DMS53 treated with DMSO at 0.1 percent for 48 hours (cell line): ENCODE data around the gene ROBO2.

Source experiments
- DNase-seq: peaks from one replicate; lab custom pipeline; 2025; ENCODE audit not compliant: unreplicated experiment; lab: John Stamatoyannopoulos, UW

Gene ROBO2

GRCh38 chr3:77186319-77186718 is 146.4 kb downstream of the ROBO2 start:
- DNase-seq, result no peak

GRCh38 chr3:77186728-77187127 is 146.8 kb downstream of the ROBO2 start:
- DNase-seq, result no peak

DNA sequence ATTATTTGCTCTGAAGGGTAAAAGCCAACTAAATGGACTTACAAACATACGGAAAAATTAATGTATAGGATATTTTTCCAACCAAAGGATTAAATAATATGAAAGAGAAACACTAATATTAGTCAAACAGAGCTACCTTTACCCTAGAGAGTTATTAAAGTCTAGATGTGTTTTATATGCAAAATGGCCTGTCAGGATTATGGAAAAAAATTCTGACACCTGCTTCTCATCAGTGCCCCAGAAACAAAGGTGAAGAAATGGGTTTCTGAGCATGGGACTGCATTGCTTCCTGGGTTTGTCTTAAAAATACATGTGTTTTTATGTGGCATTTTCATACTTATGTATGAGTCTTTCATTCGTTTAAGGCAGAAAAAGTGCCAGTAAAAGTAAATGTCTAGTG is 148.3 kb downstream of the ROBO2 start:
- no peak for DNase-seq

DNA sequence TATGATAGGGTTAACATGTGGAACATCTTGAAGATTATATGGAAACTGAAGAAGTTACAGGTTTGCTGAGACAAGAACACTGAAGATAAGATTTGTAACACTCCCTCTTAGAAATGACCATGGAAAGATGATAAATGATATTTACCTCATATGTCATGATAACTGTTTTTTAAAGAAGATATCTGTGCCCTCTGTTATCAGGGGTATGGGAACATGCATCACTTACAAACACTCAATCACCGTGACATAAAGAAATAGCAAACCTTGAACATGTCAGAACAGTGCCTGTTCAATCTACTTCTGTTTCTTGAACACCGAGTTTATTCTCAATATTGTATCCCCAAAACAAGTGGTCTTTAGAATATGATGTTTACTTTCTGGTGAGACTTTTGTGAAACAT is 149.4 kb downstream of the ROBO2 start:
- no peak for DNase-seq

- DNase-seq, result no peak
Measured at GRCh38 chr3:77189684-77190083, 149.8 kb downstream of the ROBO2 start.

DNA sequence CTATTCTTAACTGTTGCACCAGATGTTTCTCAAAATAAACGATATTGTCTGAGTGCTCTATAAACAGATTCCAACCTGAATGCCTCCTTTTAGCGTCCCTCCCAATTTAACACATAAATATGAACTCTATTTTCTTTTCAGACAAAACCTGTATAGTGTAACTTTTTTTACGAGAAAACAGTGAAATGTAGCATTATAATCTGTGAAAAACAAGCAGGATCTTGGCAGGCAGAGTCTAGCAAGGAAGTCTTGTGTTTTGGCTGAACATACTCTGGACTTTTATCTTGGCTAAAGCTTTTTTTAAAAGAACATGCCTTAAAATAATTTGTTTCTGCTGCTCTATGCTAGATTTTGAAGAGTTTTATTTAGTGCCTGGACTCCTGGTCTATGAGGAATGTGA is 150.5 kb downstream of the ROBO2 start:
- no peak for DNase-seq

DNA sequence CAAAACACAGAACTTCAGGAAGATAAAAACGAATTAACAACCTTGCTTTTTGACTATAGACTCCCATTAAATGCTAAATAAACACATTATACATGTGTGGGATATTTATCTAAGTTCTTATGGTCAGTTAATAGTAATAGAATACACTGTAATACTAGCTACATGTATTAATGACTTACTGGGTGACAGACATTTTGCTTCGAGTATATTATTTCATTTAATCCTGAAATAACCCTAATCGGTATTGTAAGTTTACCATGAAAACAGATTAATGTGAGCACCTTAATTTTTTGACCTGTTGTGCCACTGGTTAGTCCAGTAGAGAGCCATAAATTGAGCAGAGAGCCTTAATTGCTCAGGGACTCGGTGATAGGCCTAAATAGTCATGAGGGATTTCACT is 151.1 kb downstream of the ROBO2 start:
- DNase-seq, result no peak

- DNase-seq, result no peak
Measured at GRCh38 chr3:77191640-77192039, 151.7 kb downstream of the ROBO2 start.

DNA sequence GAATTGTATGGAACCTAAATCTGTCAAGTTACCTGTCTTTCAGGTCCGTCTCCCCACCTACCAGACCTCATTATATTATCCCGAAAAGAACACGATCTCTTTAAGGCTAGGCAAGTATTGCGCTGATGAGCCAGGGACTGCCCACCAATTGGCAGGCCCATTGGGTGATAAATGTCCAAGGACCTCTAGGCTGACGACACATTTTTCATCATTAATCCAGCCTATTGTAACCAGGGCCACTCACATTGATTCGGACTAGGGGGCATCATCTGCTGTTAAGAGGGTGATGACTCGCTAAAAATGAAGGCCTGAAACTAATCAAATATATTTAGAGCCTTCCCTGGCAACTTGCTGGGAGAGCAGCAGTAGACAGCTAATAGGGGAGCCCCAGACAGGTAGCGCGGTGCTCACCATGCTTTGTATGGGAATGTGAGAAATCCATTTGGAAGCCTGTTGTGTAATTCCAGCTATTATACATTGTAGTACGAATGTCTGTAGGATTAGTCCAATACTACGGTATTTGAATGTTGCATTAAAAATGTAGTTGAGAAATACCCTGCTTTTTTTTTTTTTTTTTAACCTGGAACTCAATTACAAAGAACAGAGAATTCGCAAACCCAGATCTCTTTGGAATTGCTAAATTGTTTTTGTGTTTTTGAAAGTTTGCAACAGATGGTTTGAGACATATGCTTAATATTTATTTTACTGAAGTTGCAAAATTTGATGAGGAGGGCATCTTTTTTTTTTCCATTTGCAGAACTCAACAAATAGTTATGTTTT is 156.1 kb downstream of the ROBO2 start:
- no peak for DNase-seq

DNA sequence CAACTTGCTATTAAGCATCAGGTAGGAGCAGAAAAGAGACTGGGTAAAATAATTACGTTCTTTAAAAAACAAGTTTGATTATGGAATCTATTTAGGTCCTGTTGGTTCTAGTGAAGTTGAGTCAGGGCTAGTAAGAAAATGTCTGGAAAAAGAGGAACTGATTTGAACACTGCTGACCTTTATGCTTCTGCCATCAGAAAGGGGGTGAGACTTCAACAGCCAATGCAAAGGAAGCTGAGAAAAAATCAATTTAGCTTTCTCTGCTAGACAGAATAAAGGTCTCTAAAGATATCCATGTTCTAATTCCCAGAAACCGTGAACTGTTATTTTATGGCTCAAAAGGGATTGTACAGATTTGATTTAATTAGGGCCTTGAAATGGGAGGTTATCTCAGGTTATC is 157.5 kb downstream of the ROBO2 start:
- no peak for DNase-seq

DNA sequence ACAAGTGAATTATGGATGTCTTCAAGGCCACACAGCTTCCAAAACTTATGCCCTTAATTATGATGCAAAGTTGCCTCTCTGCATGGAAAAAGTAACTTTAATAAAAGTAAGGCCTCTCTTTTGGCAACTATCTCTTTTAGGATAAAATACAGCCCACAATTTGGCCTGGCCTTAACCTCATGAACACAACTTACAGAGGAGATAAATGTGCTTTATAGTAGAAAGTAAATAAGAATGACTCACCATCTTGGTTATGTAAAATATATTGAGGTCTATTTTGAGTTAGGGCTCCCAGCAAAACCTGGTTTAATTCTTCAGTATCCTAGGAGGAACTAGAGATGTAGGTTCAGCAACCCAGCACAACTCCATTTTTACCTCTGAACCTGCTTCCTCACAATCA is 164.0 kb downstream of the ROBO2 start:
- no peak for DNase-seq

- no peak for DNase-seq
Measured at GRCh38 chr3:77204788-77205187, 164.9 kb downstream of the ROBO2 start.

- no peak for DNase-seq
Measured at GRCh38 chr3:77207753-77208152, 167.9 kb downstream of the ROBO2 start.

- DNase-seq, result no peak
Measured at GRCh38 chr3:77222701-77223100, 182.8 kb downstream of the ROBO2 start.

DNA sequence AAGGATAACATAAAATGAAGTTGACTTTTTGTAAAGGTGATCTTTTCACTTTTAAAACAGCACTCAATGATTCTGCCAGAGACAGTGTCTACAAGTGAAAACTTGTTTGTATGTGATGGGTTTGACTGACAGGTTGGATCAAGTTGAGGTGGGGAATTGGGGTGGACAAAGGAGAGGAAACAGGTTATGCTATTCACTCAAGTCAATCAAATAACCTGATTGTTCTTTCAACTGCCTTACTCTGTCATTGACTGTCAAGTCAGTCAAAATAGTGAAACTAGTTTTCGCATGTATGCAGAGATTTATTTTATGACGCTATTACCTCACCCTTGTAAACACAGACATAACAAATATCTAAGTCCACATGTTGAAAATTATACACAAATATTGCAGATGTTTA is 187.7 kb downstream of the ROBO2 start:
- no peak for DNase-seq

GRCh38 chr3:77232557-77232956 is 192.7 kb downstream of the ROBO2 start:
- no peak for DNase-seq

GRCh38 chr3:77234004-77234403 is 194.1 kb downstream of the ROBO2 start:
- DNase-seq, result no peak

- no peak for DNase-seq
Measured at GRCh38 chr3:77236118-77236517, 196.2 kb downstream of the ROBO2 start.

- no peak for DNase-seq
Measured at GRCh38 chr3:77240072-77240650, 200.3 kb downstream of the ROBO2 start.

- no peak for DNase-seq
Measured at GRCh38 chr3:77242371-77242770, 202.5 kb downstream of the ROBO2 start.

GRCh38 chr3:77244981-77245380 is 205.1 kb downstream of the ROBO2 start:
- DNase-seq, result no peak

- DNase-seq, result no peak
Measured at GRCh38 chr3:77247061-77247460, 207.2 kb downstream of the ROBO2 start.

DNA sequence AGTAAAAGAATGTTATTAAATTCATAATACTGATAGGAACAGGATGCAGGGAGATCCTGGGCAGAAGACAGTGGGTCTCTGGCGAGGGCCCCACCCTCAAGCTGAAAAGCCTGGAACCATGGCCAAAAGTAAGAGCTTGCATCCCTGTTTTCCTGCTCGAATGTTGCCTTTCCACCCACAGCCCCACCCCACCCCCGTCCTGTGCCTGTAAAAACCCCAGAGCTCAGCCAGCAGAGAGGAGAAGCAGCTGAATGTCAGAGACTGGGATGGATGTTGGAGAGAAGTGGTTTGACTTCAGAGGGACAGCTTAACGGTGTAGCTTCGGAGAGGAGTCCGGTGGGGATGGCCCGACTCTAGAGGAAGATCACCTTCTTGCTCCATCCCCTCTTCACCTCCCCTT is 207.9 kb downstream of the ROBO2 start:
- no peak for DNase-seq
